HepG2 (cell line): ENCODE results near the gene PKD2L2. TPM values are rescaled to one million over a fixed set of nuclear protein-coding genes. Genes with fewer than 3 reads are reported as not detected.

Source experiments
- ATAC-seq: fragments of 200-7000 bp; cut with Tn5 transposase; 3 replicates; pipeline ENCODE4 v1.9.1; 2020; ENCODE audit warnings: mild to moderate bottlenecking, moderate library complexity
- BruUV-seq: library from RNA; stranded (reverse); fragments of 400-500 nt; replicated peaks from 2 replicates; lab custom pipeline; 2021; lab: Mats Ljungman, UMichigan
- CTCF ChIA-PET: fragments of 300-600 bp; formaldehyde crosslinking; extraction: SDS; loops from one replicate; lab custom pipeline; 2021; ENCODE audit warnings: low total read pairs, inconsistent platforms, low intra/inter-chr PET ratio; lab: Yijun Ruan, JAX
- POLR2A ChIA-PET: fragments of 350-600 bp; sonication (Branson Sonifier 250); formaldehyde crosslinking; loops from one replicate; lab custom pipeline; 2020; ENCODE audit warnings: antibody characterized with exemption, inconsistent platforms; lab: Yijun Ruan, JAX
- DNase-seq: peaks from one replicate; pipeline ENCODE4 v3.0.0-alpha.2; 2015; ENCODE audit warnings: low spot score
- FAIRE-seq: peaks from 3 replicates; lab custom pipeline; 2011; peaks lifted over from hg19 to GRCh38; lab: Jason Lieb, UNC
- H2AFZ ChIP-seq: one replicate; pipeline ENCODE4 v1.6.1; 2011; ENCODE audit warnings: low read length, inconsistent platforms
- H3K27ac ChIP-seq: fragments of 300-600 bp; 3 replicates; pipeline ENCODE4 v1.8.0; 2011; ENCODE audit warnings: mixed run types, mild to moderate bottlenecking, mixed read lengths, low read length, inconsistent platforms; ENCODE audit not compliant: insufficient read depth; ENCODE audit errors: extremely low read length
- H3K27me3 ChIP-seq, 2 experiments: fragments of 200-600 bp in 1 of 2; 2 replicates in 1 of 2; 3 replicates in 1 of 2; pipeline versions ENCODE4 v1.6.0 to v1.8.0; 2011; ENCODE audit warnings: low read length in 2 of 2, mild to moderate bottlenecking in 2 of 2, moderate library complexity in 2 of 2, inconsistent platforms in 1 of 2; ENCODE audit not compliant: insufficient read depth in 2 of 2, control insufficient read depth in 1 of 2
- H3K36me3 ChIP-seq, 2 experiments: fragments of 200-600 bp in 1 of 2; replicated peaks in 1 of 2; 2 replicates in 1 of 2; 3 replicates in 1 of 2; pipeline versions ENCODE4 v1.5.1 to v1.8.0; 2011; ENCODE audit warnings: low read length in 2 of 2, inconsistent platforms in 1 of 2; ENCODE audit not compliant: insufficient read depth in 2 of 2, control insufficient read depth in 1 of 2
- H3K4me1 ChIP-seq: 2 replicates; pipeline ENCODE4 v1.5.1; 2012; ENCODE audit warnings: low read length, inconsistent platforms; ENCODE audit not compliant: insufficient read depth
- H3K4me2 ChIP-seq: 2 replicates; pipeline ENCODE4 v1.6.0; 2011; ENCODE audit warnings: low read depth, low read length, inconsistent platforms
- H3K4me3 ChIP-seq, 3 experiments: fragments of 200-600 bp in 1 of 3; sonication (generic), shearing (Covaris generic) in 1 of 3; replicated peaks in 1 of 3; 2 replicates each; pipeline ENCODE4 v1.5.1; 2011 to 2016; ENCODE audit warnings: low read length in 3 of 3, inconsistent platforms in 2 of 3, low read depth in 2 of 3, mild to moderate bottlenecking in 2 of 3, control low read depth in 1 of 3, mixed read lengths in 1 of 3; ENCODE audit not compliant: insufficient read depth in 1 of 3
- H3K79me2 ChIP-seq: one replicate; pipeline ENCODE4 v1.6.1; 2011; ENCODE audit warnings: low read length, inconsistent platforms; ENCODE audit not compliant: insufficient read depth
- H3K9ac ChIP-seq: 2 replicates; pipeline ENCODE4 v1.6.0; 2011; ENCODE audit warnings: mild to moderate bottlenecking, low read depth, low read length, inconsistent platforms; ENCODE audit not compliant: insufficient read depth
- H3K9me3 ChIP-seq: 2 replicates; pipeline ENCODE4 v1.5.1; 2012; ENCODE audit warnings: mild to moderate bottlenecking, low read length
- H4K20me1 ChIP-seq: 2 replicates; pipeline ENCODE4 v1.6.0; 2011; ENCODE audit warnings: inconsistent platforms, mild to moderate bottlenecking, low read length, moderate library complexity; ENCODE audit not compliant: insufficient read depth
- ASH2L ChIP-seq: fragments of 300-600, 200-600 bp; sonication (generic); IDR thresholded peaks from 2 replicates; pipeline ENCODE4 v1.7.0; 2017; ENCODE audit warnings: low read depth, mild to moderate bottlenecking, moderate library complexity, mixed read lengths, low read length; ENCODE audit not compliant: insufficient read length
- CBX2 ChIP-seq, 2 experiments: fragments of 200-600 bp in 1 of 2; sonication (generic); formaldehyde crosslinking in 1 of 2; IDR thresholded peaks; 2 replicates each; pipeline versions ENCODE4 v1.7.0 to v1.8.1; 2018 to 2022; ENCODE audit warnings: low read depth in 2 of 2, low read length in 1 of 2, mild to moderate bottlenecking in 1 of 2, missing genetic modification reagents in 1 of 2
- FIP1L1 ChIP-seq: fragments of 200-400 bp; formaldehyde crosslinking; IDR thresholded peaks from 2 replicates; pipeline ENCODE4 v1.6.1; 2018; ENCODE audit warnings: low read depth, mild to moderate bottlenecking, low read length, moderate library complexity, borderline replicate concordance; ENCODE audit not compliant: insufficient read depth
- GATAD2A ChIP-seq: IDR thresholded peaks from 2 replicates; pipeline ENCODE4 v1.6.1; 2016
- HOXA9 ChIP-seq: sonication (generic); formaldehyde crosslinking; IDR thresholded peaks from 2 replicates; pipeline ENCODE4 v1.8.1; 2022; ENCODE audit warnings: missing genetic modification reagents, mild to moderate bottlenecking, moderate library complexity, borderline replicate concordance
- KAT2B ChIP-seq: fragments of 150-350 bp; IDR thresholded peaks from 2 replicates; pipeline ENCODE4 v1.6.1; 2014; ENCODE audit warnings: low read depth, low read length, borderline replicate concordance
- KDM6A ChIP-seq: IDR thresholded peaks from 2 replicates; pipeline ENCODE4 v1.6.1; 2016; ENCODE audit warnings: low read depth
- MIXL1 ChIP-seq: IDR thresholded peaks from 2 replicates; pipeline ENCODE4 v1.6.1; 2016
- NKX3-1 ChIP-seq: sonication (generic); formaldehyde crosslinking; IDR thresholded peaks from 2 replicates; pipeline ENCODE4 v1.5.0; 2020; ENCODE audit warnings: missing genetic modification reagents
- NR2F6 ChIP-seq, 2 experiments: IDR thresholded peaks; 2 replicates each; pipeline ENCODE4 v1.6.1; 2016; ENCODE audit warnings: antibody characterized with exemption in 1 of 2, mild to moderate bottlenecking in 1 of 2
- SCMH1 ChIP-seq: sonication (generic); formaldehyde crosslinking; IDR thresholded peaks from 2 replicates; pipeline ENCODE4 v1.9.0; 2021; ENCODE audit warnings: missing genetic modification reagents, mild to moderate bottlenecking, borderline replicate concordance
- SIX1 ChIP-seq: sonication (generic); formaldehyde crosslinking; IDR thresholded peaks from 2 replicates; pipeline ENCODE4 v1.4.0; 2020; ENCODE audit warnings: missing genetic modification reagents, borderline replicate concordance
- SOX13 ChIP-seq, 3 experiments: fragments of 450-650 bp in 1 of 3; sonication (generic) in 1 of 3; formaldehyde crosslinking in 1 of 3; IDR thresholded peaks in 2 of 3; conservative IDR thresholded peaks in 1 of 3; 2 replicates each; pipeline versions ENCODE4 v1.5.0 to v1.6.1; 2016 to 2020; ENCODE audit warnings: antibody characterized with exemption in 1 of 3, mild to moderate bottlenecking in 1 of 3, missing compliant biosample characterization in 1 of 3, missing genetic modification reagents in 1 of 3, moderate library complexity in 1 of 3
- THAP9 ChIP-seq: sonication (generic); formaldehyde crosslinking; IDR thresholded peaks from 2 replicates; pipeline ENCODE4; 2020; ENCODE audit warnings: missing genetic modification reagents, mild to moderate bottlenecking, borderline replicate concordance
- THYN1 ChIP-seq: sonication (generic); formaldehyde crosslinking; IDR thresholded peaks from 2 replicates; pipeline ENCODE4 v1.8.1; 2023; ENCODE audit warnings: low read depth, mild to moderate bottlenecking, moderate library complexity, missing genetic modification reagents, borderline replicate concordance
- ZBTB38 ChIP-seq: sonication (generic); formaldehyde crosslinking; IDR thresholded peaks from 2 replicates; pipeline ENCODE4 v1.5.1; 2020; ENCODE audit warnings: mild to moderate bottlenecking, missing genetic modification reagents
- ZNF530 ChIP-seq: sonication (generic); formaldehyde crosslinking; IDR thresholded peaks from 2 replicates; pipeline ENCODE4 v1.5.0; 2020; ENCODE audit warnings: low read depth, mild to moderate bottlenecking, missing genetic modification reagents
- ZNF816 ChIP-seq: sonication (generic); formaldehyde crosslinking; IDR thresholded peaks from 2 replicates; pipeline ENCODE4 v1.8.0; 2022; ENCODE audit warnings: missing genetic modification reagents, mild to moderate bottlenecking, borderline replicate concordance
- ZNF83 ChIP-seq: sonication (generic); formaldehyde crosslinking; IDR thresholded peaks from 2 replicates; pipeline ENCODE4 v1.4.0; 2020; ENCODE audit warnings: missing genetic modification reagents, mild to moderate bottlenecking, borderline replicate concordance
- WGBS: methylation state at CpG from one replicate; pipeline ENCODE4 v1.1.6; 2017; ENCODE audit warnings: low lambda C conversion rate; 5-methylcytosine and 5-hydroxymethylcytosine counted together
- in situ Hi-C: cut with HindIII; loops from 2 replicates; pipeline ENCODE4 v1.10.0; 2017; ENCODE audit warnings: low pct_unique_long_range_greater_than_20kb; ENCODE audit not compliant: extremely low pct_ligation_motif_present
- intact Hi-C: fragments of 100-400 bp; cut with micrococcal nuclease; formaldehyde crosslinking; loops from one replicate; pipeline ENCODE4 v1.10.0; 2022; ENCODE audit not compliant: unreplicated experiment
- polyA plus RNA-seq, 8 experiments: library from polyadenylated mRNA; depleted of rRNA in 3 of 8; stranded (reverse) in 7 of 8; unstranded in 1 of 8; fragments of >200 nt; fragmentation: Illumina TruSeq in 4 of 8; extraction: Trizol in 4 of 8; gene quantifications; 2 replicates each; pipeline versions ENCODE4 v1.2.1 to v1.2.3, GENCODE V29; 2011 to 2016; ENCODE audit warnings: low read depth in 4 of 8, missing spikeins in 1 of 8, mixed read lengths in 1 of 8; ENCODE audit not compliant: insufficient read depth in 1 of 8
- total RNA-seq, 5 experiments: library from RNA; depleted of rRNA; stranded (reverse); fragments of >200 nt; fragmentation: Illumina TruSeq; extraction: Trizol; gene quantifications; 2 replicates each; pipeline ENCODE4 v1.2.3, GENCODE V29; 2016; ENCODE audit warnings: low read depth in 1 of 5
- TF ChIP-seq, protein P1 (sequence below): IDR thresholded peaks from 2 replicates; pipeline ENCODE4 v1.6.1; 2016

Gene PKD2L2
- total and polyA plus RNA-seq, 2 of the 13 experiments (the other 11 are each of a cell fraction or from before 2014, with no cell fraction given): not detected

DNA sequence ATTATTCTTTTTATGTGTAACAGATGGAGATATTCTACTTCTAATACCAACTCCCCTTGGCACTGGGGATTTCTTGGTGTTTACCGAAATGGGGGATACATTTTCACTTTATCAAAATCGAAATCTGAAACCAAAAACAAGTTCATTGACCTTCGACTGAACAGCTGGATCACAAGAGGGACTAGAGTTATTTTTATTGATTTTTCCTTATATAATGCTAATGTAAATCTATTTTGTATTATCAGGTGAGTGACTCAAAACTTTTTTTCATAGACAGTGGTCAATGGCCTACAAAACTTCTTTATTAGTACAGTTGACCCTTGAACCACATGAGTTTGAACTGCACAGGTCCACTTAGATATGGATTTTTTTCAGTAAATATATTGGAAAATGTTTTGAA, 10.2 kb downstream of the PKD2L2 start:
- ChIA-PET CTCF (no interaction called here), POLR2A (no interaction called here)
- H3K9me3 ChIP-seq: no peaks in the 10 kb centered on the region
- WGBS: 11% methylated on average over 3 of the region's 3 CpGs
- no peaks in the 10 kb centered on the region for H4K20me1 ChIP-seq
- DNase-seq (peak; percentile 42), FAIRE-seq (no peak), ATAC-seq (peak; percentile 61)
- peak overlapping the region; percentile 64; the same call in 1 of the 2 replicates for H3K4me2 ChIP-seq
- no peak overlapping the region for H2AFZ ChIP-seq
- peak overlapping the region; percentile 27 for H3K27ac ChIP-seq
- H3K4me1 ChIP-seq: peaks cover 63% of the 10 kb centered on the region
- H3K36me3 ChIP-seq: no peaks in the 10 kb centered on the region
- no TSS peak for BruUV-seq
- H3K9ac ChIP-seq: no peak overlapping the region
- no peaks in the 10 kb centered on the region for H3K79me2 ChIP-seq
- in situ Hi-C loops (no loop called here), intact Hi-C loops (loop anchor here (10.0 kb wide), 1 partner anchor 145 kb away; the partner anchor contains the start of gene HNRNPA0)
- no peak overlapping the region for H3K4me3 ChIP-seq
- no peaks in the 10 kb centered on the region for H3K27me3 ChIP-seq
- TF ChIP-seq SOX13 (IDR thresholded peaks at IDR 0.05) (peak; percentile 25; the same call in 1 of the 2 replicates), SOX13 (CRISPR knock-in tag; conservative IDR thresholded peaks at IDR 0.05 in 1 of 2, IDR thresholded peaks at IDR 0.05 in 1 of 2) (peak in 1 of 2 experiments; percentile 77; a peak in 2 of 4 replicates), HOXA9 (CRISPR knock-in tag) (no peak), ZNF83 (CRISPR knock-in tag) (no peak), KAT2B (peak; percentile 70), SCMH1 (CRISPR knock-in tag) (no peak), ZNF816 (no peak), THYN1 (CRISPR knock-in tag) (no peak), KDM6A (no peak), ZBTB38 (CRISPR knock-in tag) (no peak), SIX1 (CRISPR knock-in tag) (peak; percentile 97), ASH2L (no peak), NKX3-1 (CRISPR knock-in tag) (no peak), GATAD2A (CRISPR knock-in tag) (peak; percentile 79), ZNF530 (CRISPR knock-in tag) (no peak), THAP9 (no peak), NR2F6 (IDR thresholded peaks at IDR 0.05) (peak; percentile 81), NR2F6 (CRISPR knock-in tag; IDR thresholded peaks at IDR 0.05) (peak; percentile 60; the same call in 1 of the 2 replicates), CBX2 (IDR thresholded peaks at IDR 0.05; ENCODE audit: low read depth, low read length) (no peak), CBX2 (CRISPR knock-in tag; IDR thresholded peaks at IDR 0.05; ENCODE audit: low read depth) (no peak), FIP1L1 (no peak), MIXL1 (CRISPR knock-in tag) (peak; percentile 75)
- TF ChIP-seq, protein P1, sequence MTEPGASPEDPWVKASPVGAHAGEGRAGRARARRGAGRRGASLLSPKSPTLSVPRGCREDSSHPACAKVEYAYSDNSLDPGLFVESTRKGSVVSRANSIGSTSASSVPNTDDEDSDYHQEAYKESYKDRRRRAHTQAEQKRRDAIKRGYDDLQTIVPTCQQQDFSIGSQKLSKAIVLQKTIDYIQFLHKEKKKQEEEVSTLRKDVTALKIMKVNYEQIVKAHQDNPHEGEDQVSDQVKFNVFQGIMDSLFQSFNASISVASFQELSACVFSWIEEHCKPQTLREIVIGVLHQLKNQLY (CRISPR knock-in tag): 0 out of 2 replicates have a peak, but pooled peaks have one; percentile 35
